Raji (cell line): ENCODE results near the gene TNFRSF1A.

ENCODE experiments used
- POLR2A ChIP-seq: IDR thresholded peaks from 2 replicates; pipeline ENCODE4 v1.6.1; 2011; ENCODE audit warnings: low read depth, low read length, control low read depth; ENCODE audit not compliant: insufficient read depth

Gene TNFRSF1A

GRCh38 chr12:6367969-6368892, 26.4 kb upstream of the TNFRSF1A start:
- no peak for TF ChIP-seq POLR2A

GRCh38 chr12:6367065-6367968, 25.4 kb upstream of the TNFRSF1A start:
- TF ChIP-seq POLR2A: no peak

- TF ChIP-seq POLR2A: no peak
These were observed 22.1 kb upstream of the TNFRSF1A start for GRCh38 chr12:6364044-6364374.

- TF ChIP-seq POLR2A: no peak
These were observed 21.6 kb upstream of the TNFRSF1A start for GRCh38 chr12:6363330-6364043.

GRCh38 chr12:6363010-6363329, 21.1 kb upstream of the TNFRSF1A start:
- TF ChIP-seq POLR2A: no peak

- no peak for TF ChIP-seq POLR2A
These were observed 20.5 kb upstream of the TNFRSF1A start for GRCh38 chr12:6362403-6362802.

GRCh38 chr12:6361834-6362233, 20.0 kb upstream of the TNFRSF1A start:
- TF ChIP-seq POLR2A: no peak

- TF ChIP-seq POLR2A: no peak
These were observed 19.0 kb upstream of the TNFRSF1A start for GRCh38 chr12:6360578-6361490.

- TF ChIP-seq POLR2A: no peak
These were observed 18.2 kb upstream of the TNFRSF1A start for GRCh38 chr12:6360080-6360571.

- TF ChIP-seq POLR2A: no peak
These were observed 17.0 kb upstream of the TNFRSF1A start for GRCh38 chr12:6358881-6359280.

GRCh38 chr12:6356374-6356820, 14.5 kb upstream of the TNFRSF1A start:
- TF ChIP-seq POLR2A: no peak

- no peak for TF ChIP-seq POLR2A
These were observed 13.9 kb upstream of the TNFRSF1A start for GRCh38 chr12:6355491-6356373.
